Measurements from ENCODE around the gene GABRD. TPM values are rescaled to one million over a fixed set of nuclear protein-coding genes. Genes with fewer than 3 reads are reported as not detected.

Gene GABRD
- 0.49 to 0.73 TPM (median 0.56 TPM) in 4 of 5 replicates, not detected in the other for total RNA-seq (2022; extraction: Qiagen RNA extraction; ENCODE audit: low read depth)

GRCh38 chr1:2019172-2019543 lies at the start of gene GABRD:
Gene GABRD (plus strand): TSS chr1:2019345. CDS start chr1:2019424, 79 bp downstream.

GRCh38 chr1:2003541-2004131 lies 15.5 kb upstream of the GABRD start, which contains the start of gene CFAP74:
Gene CFAP74 (minus strand): TSS chr1:2003786. CDS start chr1:1990956, 12,830 bp downstream.

GRCh38 chr1:2049718-2050431 lies 30.7 kb downstream of the GABRD start, which contains the start of gene PRKCZ:
Gene PRKCZ (plus strand): TSS chr1:2050411. CDS start chr1:2050631, 220 bp downstream.

Other genes starting within 250 kb of the GABRD start
- gene NADK, start 240.9 kb upstream of the GABRD start, total RNA-seq (2022; extraction: Qiagen RNA extraction; ENCODE audit: low read depth), result 33.0 to 39.7 TPM (median 34.1 TPM) in 5 replicates
- 175 to 210 TPM (median 192 TPM) in 5 replicates for gene GNB1, start 128.3 kb upstream of the GABRD start, total RNA-seq (2022; extraction: Qiagen RNA extraction; ENCODE audit: low read depth)
- 0.09 to 0.40 TPM (median 0.29 TPM) in 4 of 5 replicates, not detected in the other for gene CALML6, start 104.1 kb upstream of the GABRD start, total RNA-seq (2022; extraction: Qiagen RNA extraction; ENCODE audit: low read depth)
- 0.36 to 1.5 TPM (median 0.83 TPM) in 5 replicates for gene TMEM52, start 100.1 kb upstream of the GABRD start, total RNA-seq (2022; extraction: Qiagen RNA extraction; ENCODE audit: low read depth)
- gene CFAP74, start 15.6 kb upstream of the GABRD start, total RNA-seq (2022; extraction: Qiagen RNA extraction; ENCODE audit: low read depth), result 0.01 TPM in 1 of 5 replicates, not detected in the others
- gene PRKCZ, start 31.1 kb downstream of the GABRD start, total RNA-seq (2022; extraction: Qiagen RNA extraction; ENCODE audit: low read depth), result 8.0 to 11.3 TPM (median 9.8 TPM) in 5 replicates
- gene FAAP20, start 175.4 kb downstream of the GABRD start, total RNA-seq (2022; extraction: Qiagen RNA extraction; ENCODE audit: low read depth), result 35.5 to 61.6 TPM (median 60.0 TPM) in 5 replicates
- gene SKI, start 209.0 kb downstream of the GABRD start, total RNA-seq (2022; extraction: Qiagen RNA extraction; ENCODE audit: low read depth), result 20.8 to 23.4 TPM (median 21.7 TPM) in 5 replicates